Mammary epithelial cell (primary cell): ENCODE data around the gene TUBGCP6.

Experiments used
- EZH2 ChIP-seq: IDR thresholded peaks from 2 replicates; pipeline ENCODE4 v1.6.1; 2012; ENCODE audit warnings: low read length, inconsistent platforms, borderline replicate concordance
- TF ChIP-seq, protein P1 (sequence below), 2 donors: IDR thresholded peaks in 1 of 2; conservative IDR thresholded peaks in 1 of 2; 2 replicates each; pipeline ENCODE4 v1.5.1; 2011 to 2012; ENCODE audit warnings: inconsistent platforms in 2 of 2, low read length in 2 of 2, mild to moderate bottlenecking in 2 of 2, control low read depth in 1 of 2, low read depth in 1 of 2; ENCODE audit not compliant: insufficient read depth in 1 of 2; ENCODE audit errors: extremely low read depth in 1 of 2

DNA sequence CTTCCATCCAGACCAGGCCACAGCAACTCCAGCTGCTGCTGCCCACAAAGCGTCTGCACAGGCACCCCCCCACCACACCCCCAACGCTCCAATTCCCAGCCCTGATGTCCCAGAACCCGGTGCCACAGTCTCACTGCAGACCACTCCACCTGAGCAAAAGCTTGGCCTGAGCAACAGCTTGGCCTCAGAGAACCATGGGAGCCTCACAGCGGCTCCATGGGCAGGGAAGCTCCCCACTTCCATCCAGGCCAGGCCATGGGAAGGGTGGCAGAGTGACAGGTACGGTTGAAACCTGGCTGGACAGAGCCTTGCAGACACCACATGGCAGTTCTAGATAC, 49.5 kb upstream of the TUBGCP6 start:
- TF ChIP-seq, protein P1, sequence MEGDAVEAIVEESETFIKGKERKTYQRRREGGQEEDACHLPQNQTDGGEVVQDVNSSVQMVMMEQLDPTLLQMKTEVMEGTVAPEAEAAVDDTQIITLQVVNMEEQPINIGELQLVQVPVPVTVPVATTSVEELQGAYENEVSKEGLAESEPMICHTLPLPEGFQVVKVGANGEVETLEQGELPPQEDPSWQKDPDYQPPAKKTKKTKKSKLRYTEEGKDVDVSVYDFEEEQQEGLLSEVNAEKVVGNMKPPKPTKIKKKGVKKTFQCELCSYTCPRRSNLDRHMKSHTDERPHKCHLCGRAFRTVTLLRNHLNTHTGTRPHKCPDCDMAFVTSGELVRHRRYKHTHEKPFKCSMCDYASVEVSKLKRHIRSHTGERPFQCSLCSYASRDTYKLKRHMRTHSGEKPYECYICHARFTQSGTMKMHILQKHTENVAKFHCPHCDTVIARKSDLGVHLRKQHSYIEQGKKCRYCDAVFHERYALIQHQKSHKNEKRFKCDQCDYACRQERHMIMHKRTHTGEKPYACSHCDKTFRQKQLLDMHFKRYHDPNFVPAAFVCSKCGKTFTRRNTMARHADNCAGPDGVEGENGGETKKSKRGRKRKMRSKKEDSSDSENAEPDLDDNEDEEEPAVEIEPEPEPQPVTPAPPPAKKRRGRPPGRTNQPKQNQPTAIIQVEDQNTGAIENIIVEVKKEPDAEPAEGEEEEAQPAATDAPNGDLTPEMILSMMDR (conservative IDR thresholded peaks at IDR 0.05 in 1 of 2, IDR thresholded peaks at IDR 0.05 in 1 of 2; ENCODE audit: extremely low read depth in 1 of 2, insufficient read depth in 1 of 2, low read depth in 1 of 2, low read length in 2 of 2): no peak
- TF ChIP-seq EZH2: no peak
